HG03175 (cell line): ENCODE data around the gene PTPRN2.

Experiments
- ATAC-seq: cut with Tn5 transposase; IDR thresholded peaks from one replicate; pipeline ENCODE4 v1.9.1; 2021; ENCODE audit warnings: mild to moderate bottlenecking, moderate library complexity; ENCODE audit not compliant: unreplicated experiment

Gene PTPRN2

DNA sequence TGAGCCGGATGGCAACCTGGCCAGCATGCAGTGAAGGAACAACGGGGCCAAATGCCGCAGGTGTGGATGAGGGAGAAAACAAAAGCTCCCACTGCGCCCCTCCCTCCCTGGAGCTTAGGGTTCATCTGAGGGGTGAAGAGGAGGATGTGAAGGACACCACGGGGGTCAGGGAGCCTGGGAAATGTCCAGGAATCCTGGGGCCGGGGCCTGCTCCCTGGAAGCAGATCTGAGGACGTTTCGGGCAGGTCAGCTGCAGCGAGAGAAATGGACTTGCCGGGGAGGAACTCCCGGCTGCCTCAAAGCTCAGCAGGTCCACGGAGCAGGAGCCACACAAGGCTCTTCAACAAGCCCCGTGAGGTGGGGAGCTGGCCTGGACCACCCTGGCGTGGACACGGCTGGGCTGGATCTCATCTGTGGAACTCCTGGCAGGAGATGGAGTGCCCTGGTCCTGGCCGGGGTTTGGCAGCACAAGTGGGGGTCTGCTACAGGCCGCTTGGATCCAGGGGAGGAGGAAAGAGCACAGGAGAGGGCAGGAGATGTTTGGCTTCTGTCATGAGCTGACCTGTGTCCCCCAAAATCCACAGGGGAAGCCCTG lies 585.0 kb downstream of the PTPRN2 start:
- no peak for ATAC-seq

GRCh38 chr7:158001621-158002320 lies 585.9 kb downstream of the PTPRN2 start:
- no peak for ATAC-seq

- no peak for ATAC-seq
These were observed 586.6 kb downstream of the PTPRN2 start for GRCh38 chr7:158001003-158001402.

- ATAC-seq, result no peak
These were observed 587.5 kb downstream of the PTPRN2 start for GRCh38 chr7:158000160-158000559.

- ATAC-seq, result no peak
These were observed 588.6 kb downstream of the PTPRN2 start for GRCh38 chr7:157998884-157999552.

- no peak for ATAC-seq
These were observed 590.2 kb downstream of the PTPRN2 start for GRCh38 chr7:157997471-157997870.

DNA sequence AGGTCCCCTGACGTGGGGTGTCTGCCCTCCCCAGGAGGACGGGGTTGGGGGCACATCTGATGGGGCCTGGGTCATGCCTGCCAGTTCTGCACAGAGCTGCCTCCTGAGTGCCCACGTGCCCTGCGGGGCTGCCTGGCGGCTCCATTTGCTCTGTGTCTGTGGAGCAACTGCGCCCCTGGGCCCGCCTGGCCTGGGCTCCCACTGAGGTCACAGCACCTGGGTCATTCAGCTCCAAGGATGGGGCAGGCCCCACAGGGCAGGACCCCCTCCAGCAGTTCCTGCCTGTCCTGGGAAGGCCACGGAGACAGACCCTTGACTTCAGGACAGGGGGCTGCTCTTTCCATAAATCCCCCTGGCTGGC lies 590.6 kb downstream of the PTPRN2 start:
- ATAC-seq, result no peak

- ATAC-seq, result no peak
These were observed 591.1 kb downstream of the PTPRN2 start for GRCh38 chr7:157996359-157997079.

GRCh38 chr7:157995815-157996214 lies 591.8 kb downstream of the PTPRN2 start:
- no peak for ATAC-seq

- ATAC-seq, result no peak
These were observed 593.3 kb downstream of the PTPRN2 start for GRCh38 chr7:157994319-157994718.

- no peak for ATAC-seq
These were observed 594.1 kb downstream of the PTPRN2 start for GRCh38 chr7:157993406-157994105.

DNA sequence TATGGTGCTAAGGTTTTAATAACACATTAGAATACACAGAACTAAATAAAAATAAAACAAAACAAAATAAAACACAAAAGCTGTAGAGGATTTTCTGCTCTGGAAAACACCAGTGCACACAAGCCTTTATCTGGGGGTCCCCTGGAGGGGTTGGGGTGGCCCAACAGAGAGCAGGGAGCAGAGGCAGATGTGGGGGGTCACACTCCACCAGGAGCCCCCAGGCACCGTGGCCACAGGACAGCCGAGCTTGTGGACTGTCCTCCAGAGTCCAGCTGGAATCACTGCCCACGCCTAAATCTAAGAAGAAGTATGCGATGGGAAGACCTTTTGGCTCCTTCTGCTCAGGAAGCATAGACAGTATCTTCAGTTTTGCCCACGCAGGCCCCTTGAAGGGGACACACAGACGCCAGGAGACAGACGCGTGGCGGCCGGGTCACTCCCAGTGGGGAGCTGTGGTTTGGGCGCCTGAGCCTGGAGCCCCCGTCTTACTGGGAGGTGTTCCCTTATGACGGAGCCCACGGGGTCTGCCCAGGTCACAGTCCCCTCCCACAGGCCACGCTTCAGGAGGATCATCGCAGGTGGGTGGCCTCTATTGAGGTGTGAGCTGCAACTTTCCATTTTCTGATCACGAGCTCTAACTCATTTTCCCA lies 595.0 kb downstream of the PTPRN2 start:
- no peak for ATAC-seq

- ATAC-seq, result no peak
These were observed 595.9 kb downstream of the PTPRN2 start for GRCh38 chr7:157991761-157992160.

DNA sequence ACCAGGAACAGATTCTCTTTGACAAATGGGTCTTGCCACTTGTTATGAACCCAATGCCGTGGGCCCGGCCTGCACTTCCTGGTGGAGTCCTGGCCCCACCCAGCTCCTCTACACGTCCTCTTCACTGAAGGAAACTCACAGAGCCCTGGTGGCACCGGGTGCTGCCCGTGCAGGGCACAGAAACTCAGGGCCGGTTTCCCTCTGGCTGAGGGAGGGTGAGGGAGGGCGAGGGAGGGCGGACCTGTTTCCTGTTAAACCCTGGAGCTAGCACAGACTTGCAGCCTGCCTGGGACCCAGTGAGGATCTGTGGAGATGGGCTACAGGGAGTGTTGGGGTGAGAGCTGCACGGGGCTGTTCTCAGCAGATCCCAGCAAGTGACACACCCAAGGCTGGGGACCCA lies 596.3 kb downstream of the PTPRN2 start:
- no peak for ATAC-seq

DNA sequence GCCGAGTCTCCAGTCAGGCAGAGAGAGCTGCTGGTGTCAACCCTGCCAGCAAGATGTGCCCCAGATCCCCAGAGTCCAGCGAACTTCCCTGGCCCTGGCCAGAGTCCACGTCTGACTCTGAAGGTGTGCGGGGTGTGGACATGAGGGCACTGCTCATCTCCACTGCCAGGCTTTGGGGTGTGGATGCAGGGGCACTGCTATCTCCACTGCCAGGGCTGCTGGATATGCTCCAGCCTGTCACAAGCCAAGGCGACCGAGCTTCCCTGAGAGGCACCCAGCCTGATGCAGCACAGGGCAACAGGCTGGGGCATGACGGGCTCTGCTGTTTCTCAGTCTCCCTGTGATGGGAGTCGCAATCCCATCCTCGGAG lies 596.8 kb downstream of the PTPRN2 start:
- no peak for ATAC-seq

DNA sequence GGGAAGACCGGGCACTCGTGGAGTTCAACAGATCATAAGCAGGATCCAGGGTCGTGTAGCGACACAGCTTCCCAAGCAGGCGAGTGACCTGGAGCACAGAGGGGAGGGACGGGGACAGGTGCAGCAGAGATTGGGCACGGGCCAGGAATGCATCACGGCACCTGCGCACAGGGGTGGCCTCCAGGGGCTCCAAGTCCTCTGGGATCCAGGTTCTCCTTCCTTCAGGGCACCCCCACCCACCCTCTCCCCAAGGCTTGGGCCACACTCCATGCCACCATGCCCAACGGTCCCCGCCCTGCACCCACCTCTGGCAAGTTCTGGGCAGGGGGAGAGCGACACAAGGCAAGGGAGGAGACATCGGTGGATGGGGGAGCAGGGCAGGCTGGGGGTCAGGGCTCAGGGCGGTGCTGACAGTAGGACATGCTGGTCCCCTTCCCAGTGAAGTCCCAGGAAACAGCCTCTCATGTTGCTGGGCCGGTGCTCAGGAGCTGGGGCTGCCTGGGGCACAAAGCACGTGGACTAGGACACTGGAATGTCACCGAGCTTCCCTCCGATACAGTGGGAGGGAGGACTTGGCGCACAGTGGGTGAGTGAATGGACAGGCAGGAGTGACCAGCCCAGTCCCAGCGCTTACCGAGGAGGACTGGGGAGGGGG lies 597.3 kb downstream of the PTPRN2 start:
- no peak for ATAC-seq

GRCh38 chr7:157989589-157989988 lies 598.0 kb downstream of the PTPRN2 start:
- ATAC-seq, result no peak

DNA sequence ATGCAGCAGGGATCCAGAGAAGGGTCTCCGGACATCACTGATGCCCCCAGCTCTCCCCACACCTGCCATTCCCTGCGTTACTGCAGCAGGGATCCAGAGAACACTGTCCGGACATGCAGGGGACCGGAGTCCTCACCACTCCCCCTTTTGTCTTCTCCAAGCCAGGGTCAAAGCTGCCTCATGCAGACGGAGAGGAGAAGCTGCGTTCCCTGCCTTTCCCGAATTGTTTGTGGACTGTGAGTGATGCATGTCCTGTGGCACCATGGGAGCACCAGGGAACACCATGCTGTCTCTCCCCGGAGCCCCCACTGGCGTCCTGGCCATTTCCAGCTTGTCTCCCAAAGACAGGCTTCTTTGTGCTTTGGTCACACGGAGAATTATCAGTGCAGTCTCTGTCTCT lies 599.7 kb downstream of the PTPRN2 start:
- no peak for ATAC-seq

DNA sequence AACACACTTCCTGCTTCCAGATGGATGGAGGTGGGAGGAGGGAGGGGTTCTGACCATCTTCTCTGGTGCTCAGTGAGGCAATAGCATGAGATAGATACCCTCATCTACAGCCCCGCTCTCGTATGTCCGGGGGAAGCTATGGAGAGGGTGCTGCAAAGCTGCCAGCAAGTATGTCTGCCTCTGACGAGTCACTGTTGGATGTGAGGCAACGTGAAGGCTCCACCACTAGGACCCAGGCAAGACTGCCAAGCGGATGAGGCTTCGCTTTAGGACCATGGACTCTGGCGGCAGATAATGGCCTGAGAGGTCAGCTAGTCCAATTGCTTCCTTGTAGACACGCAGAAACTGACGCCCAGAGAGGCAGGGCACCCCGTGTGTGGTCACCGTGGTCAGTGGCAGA lies 601.6 kb downstream of the PTPRN2 start:
- no peak for ATAC-seq

- ATAC-seq, result no peak
These were observed 602.0 kb downstream of the PTPRN2 start for GRCh38 chr7:157985636-157986035.
